T-helper 17 cell (primary cell): ENCODE measurements around the gene PTPRC. TPM values are rescaled to one million over a fixed set of nuclear protein-coding genes. Genes with fewer than 3 reads are reported as not detected.

Source experiments
- ATAC-seq: fragments of 150-1000 bp; cut with Tn5 transposase; 2 replicates; pipeline ENCODE4 v1.10.0; 2021; ENCODE audit warnings: mild to moderate bottlenecking, moderate library complexity
- DNase-seq, 3 donors: peaks; one replicate each; pipeline versions ENCODE4 v3.0.0 to v3.0.0-alpha.2; 2020 to 2021
- H3K9me3 ChIP-seq: one replicate; pipeline ENCODE4 v1.7.0; 2013; ENCODE audit warnings: low read length, mild to moderate bottlenecking; ENCODE audit not compliant: control insufficient read depth, poor library complexity, severe bottlenecking
- H3K27ac Mint-ChIP-seq: one replicate; pipeline ENCODE4 v1.8.0; 2022; ENCODE audit warnings: mild to moderate bottlenecking, moderate library complexity, mixed read lengths
- H3K27me3 Mint-ChIP-seq: one replicate; pipeline ENCODE4 v1.8.0; 2022; ENCODE audit warnings: mixed read lengths
- H3K36me3 Mint-ChIP-seq: one replicate; pipeline ENCODE4 v1.8.0; 2022; ENCODE audit warnings: low read depth, mixed read lengths
- H3K4me1 Mint-ChIP-seq: one replicate; pipeline ENCODE4 v1.8.0; 2022; ENCODE audit warnings: mild to moderate bottlenecking, mixed read lengths
- H3K4me3 Mint-ChIP-seq: one replicate; pipeline ENCODE4 v1.8.0; 2022; ENCODE audit warnings: mild to moderate bottlenecking, moderate library complexity, mixed read lengths
- total RNA-seq, 4 donors: library from RNA in 2 of 4; stranded (reverse) in 2 of 4; gene quantifications; one replicate each; pipeline ENCODE4 v1.2.3 and lab custom pipeline; 2022 to 2026

PTPRC gene
- total RNA-seq, 2 donors from 2014 or later = 697 to 813 TPM

DNA sequence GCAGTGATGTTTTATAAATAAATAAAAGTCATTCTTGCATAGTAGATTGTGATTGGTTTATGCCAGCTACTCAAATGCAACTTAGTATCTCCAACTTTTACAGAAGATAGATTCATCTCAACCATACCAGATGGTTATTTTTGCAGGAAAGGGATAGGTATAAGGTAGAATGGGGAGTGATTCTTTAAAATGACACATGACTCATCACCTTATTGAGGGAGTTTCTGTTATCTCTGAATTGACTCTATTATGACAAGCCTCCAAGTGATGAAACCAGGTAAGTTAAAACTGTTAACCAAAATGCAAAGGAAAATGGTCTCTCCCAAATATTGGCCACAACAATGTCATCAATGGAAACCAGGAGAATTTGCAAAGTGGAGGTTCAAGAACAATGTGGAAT is 54.5 kb downstream of the PTPRC start:
- Mint-ChIP-seq H3K27me3 (no peaks in the 10 kb centered on the region), H3K4me3 (peak overlapping the region; percentile 7)

DNA sequence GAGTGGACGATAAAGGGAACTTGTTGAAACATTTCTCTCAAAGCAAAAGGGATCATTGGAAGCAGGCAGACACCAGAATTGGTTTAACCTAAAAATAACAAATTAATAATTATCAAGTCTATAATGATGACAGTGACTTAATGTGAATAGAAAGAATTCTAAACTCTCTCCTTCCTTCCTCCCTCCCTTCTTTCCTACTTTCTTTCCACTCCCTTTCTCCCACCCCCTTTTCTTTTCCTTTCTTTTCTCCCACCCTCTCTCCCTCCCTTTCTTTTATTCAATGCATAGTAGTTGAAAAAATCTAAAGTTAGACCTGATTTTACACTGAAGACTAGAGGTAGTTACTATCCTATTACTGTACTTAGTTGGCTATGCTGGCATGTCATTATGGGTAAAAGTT is 55.7 kb downstream of the PTPRC start:
- Mint-ChIP-seq H3K27ac (peak overlapping the region; percentile 82), H3K36me3 (peaks cover 13% of the 10 kb centered on the region), H3K27me3 (no peaks in the 10 kb centered on the region), H3K4me1 (peaks cover 55% of the 10 kb centered on the region), H3K4me3 (no peak overlapping the region)
- no peaks in the 10 kb centered on the region for H3K9me3 ChIP-seq
- no peak for ATAC-seq
- no peak for DNase-seq

More for the DNA sequence above, 54.5 kb downstream of the PTPRC start:
- DNase-seq = no peak
- H3K27ac Mint-ChIP-seq = peak overlapping the region; percentile 82
- H3K4me1 Mint-ChIP-seq = peaks cover 53% of the 10 kb centered on the region
- H3K9me3 ChIP-seq = no peaks in the 10 kb centered on the region
- H3K36me3 Mint-ChIP-seq = peaks cover 12% of the 10 kb centered on the region
- peak; percentile 39 for ATAC-seq

DNA sequence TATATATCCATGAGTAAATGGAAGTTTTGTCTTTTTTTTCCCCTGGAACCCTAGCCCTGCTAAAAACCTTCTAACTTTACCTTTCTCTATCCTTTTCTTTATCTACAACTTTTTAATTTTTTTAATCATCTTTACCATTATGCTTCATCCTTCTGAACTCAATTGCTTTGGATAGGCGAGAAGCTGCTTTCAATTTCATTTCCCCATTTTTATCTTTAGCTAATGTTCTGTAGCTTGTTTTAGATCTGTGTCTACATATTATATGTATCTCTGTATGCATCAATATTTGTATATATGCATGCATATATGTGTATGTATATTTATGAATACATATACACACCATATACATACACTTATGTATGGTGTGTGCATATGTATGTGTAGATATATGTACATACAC is 57.4 kb downstream of the PTPRC start:
- Mint-ChIP-seq H3K27ac (peak overlapping the region; percentile 89), H3K4me3 (peak overlapping the region; percentile 49), H3K36me3 (peaks cover 13% of the 10 kb centered on the region), H3K4me1 (peaks cover 51% of the 10 kb centered on the region), H3K27me3 (no peaks in the 10 kb centered on the region)
- ATAC-seq (no peak), DNase-seq (no peak)
- H3K9me3 ChIP-seq = no peaks in the 10 kb centered on the region

DNA sequence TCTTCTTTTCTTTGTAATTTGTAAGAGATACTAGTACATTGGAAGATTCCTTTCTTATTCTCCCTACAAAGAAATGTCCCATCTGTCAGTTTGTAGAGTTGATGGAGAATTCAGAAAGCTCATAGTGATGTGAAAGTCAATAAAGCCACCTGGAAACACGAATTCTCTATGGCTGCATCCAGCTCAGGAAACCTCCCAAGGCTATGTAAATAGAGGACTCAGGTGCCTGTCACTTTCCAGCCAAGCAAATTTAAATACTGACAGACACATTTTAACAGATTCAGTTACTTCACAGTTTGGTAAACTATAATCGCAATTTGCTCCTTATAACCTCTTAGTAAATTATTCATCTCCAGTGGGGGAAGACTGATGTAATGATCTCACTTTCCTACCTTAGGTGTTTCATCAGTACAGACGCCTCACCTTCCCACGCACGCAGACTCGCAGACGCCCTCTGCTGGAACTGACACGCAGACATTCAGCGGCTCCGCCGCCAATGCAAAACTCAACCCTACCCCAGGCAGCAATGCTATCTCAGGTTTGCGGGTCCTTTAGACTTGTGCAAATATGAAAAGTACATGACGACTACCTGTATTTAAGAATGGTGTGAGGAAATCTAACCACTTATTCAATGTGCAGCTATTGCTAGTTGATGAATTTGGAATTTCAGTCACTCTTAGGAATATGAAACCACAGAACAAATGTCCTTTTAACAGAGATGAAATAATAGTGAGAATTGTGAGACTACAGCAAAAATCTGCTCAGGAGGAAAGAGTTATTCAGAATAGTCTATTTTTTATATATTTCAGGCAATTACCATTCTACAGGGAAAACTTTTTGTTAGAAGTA is 60.6 kb downstream of the PTPRC start:
- ATAC-seq (peak; percentile 87), DNase-seq (peak; percentile 44 to 61 (median 60))
- H3K4me3 Mint-ChIP-seq = peak overlapping the region; percentile 61
- H3K9me3 ChIP-seq = no peaks in the 10 kb centered on the region
- no peaks in the 10 kb centered on the region for H3K27me3 Mint-ChIP-seq
- peaks cover 52% of the 10 kb centered on the region for H3K4me1 Mint-ChIP-seq
- peak overlapping the region; percentile 94 for H3K27ac Mint-ChIP-seq
- peaks cover 18% of the 10 kb centered on the region for H3K36me3 Mint-ChIP-seq

DNA sequence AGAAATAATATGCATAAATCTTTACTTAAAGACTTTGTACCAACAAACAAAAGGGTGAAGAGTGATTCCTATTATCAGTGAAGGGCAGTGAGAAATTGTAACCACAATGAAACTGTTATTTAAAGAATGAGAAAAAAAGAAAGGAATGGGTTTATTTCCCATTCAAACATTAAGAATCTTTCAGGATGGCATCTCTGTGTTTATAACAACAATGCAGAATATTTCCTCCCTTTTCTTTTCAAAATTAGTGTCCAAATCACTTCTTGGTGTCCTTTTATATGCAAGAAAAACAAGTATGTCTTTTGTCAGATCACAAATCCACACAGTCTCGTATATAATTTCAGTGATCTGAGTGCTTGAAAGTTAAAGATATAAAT is 61.2 kb downstream of the PTPRC start:
- H3K4me3 Mint-ChIP-seq = no peak overlapping the region
- H3K36me3 Mint-ChIP-seq = peaks cover 18% of the 10 kb centered on the region

DNA sequence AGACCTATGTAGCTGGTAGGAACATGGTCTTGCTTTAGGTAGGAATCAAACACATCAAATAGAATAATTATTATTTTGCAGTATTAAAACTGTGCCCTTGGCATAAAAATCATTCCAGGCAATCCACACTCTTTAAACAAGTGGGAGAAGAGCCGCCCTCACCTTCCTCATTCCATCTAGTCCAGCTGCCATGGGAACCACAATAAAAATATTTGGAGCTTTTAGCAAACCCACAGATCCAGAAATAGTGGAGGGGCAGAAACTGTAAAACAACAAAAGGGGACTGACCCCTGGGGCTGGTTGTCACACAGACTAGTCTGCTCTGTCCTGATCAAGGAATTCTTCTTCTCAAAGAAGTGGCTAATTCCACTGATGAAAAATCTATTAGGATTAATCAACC is 61.6 kb downstream of the PTPRC start:
- no peaks in the 10 kb centered on the region for H3K27me3 Mint-ChIP-seq
- no peaks in the 10 kb centered on the region for H3K9me3 ChIP-seq
- peaks cover 22% of the 10 kb centered on the region for H3K36me3 Mint-ChIP-seq
- DNase-seq (no peak), ATAC-seq (no peak)
- peak overlapping the region; percentile 69 for H3K4me3 Mint-ChIP-seq
- H3K27ac Mint-ChIP-seq = peak overlapping the region; percentile 94
- peaks cover 51% of the 10 kb centered on the region for H3K4me1 Mint-ChIP-seq

More for the DNA sequence above, 61.2 kb downstream of the PTPRC start:
- Mint-ChIP-seq H3K27me3 (no peaks in the 10 kb centered on the region), H3K4me1 (peaks cover 50% of the 10 kb centered on the region), H3K27ac (peak overlapping the region; percentile 94)
- no peaks in the 10 kb centered on the region for H3K9me3 ChIP-seq
- DNase-seq (no peak), ATAC-seq (no peak)

DNA sequence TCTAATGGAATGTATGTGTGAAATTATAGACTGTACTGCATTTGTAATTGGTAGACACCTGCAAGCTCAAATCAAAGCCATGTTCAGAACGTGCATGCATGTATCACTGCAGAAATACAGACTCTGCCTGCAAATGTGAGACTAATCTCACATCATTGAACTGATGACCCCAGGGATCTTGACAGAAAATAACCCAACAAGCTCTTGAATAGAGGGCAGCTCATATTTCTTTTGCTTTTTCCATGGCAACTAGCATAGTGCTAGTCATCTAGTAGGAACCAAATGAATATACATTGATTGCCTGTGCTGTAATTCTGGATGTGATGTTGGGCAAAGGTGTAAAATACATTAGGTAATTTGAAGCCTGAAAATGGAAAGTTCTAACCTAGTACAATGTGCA is 62.4 kb downstream of the PTPRC start:
- no peak for ATAC-seq
- peaks cover 52% of the 10 kb centered on the region for H3K4me1 Mint-ChIP-seq
- peaks cover 26% of the 10 kb centered on the region for H3K36me3 Mint-ChIP-seq
- H3K27me3 Mint-ChIP-seq = no peaks in the 10 kb centered on the region
- peak overlapping the region; percentile 45 for H3K4me3 Mint-ChIP-seq
- peak overlapping the region; percentile 94 for H3K27ac Mint-ChIP-seq
- H3K9me3 ChIP-seq = no peaks in the 10 kb centered on the region
- no peak for DNase-seq

DNA sequence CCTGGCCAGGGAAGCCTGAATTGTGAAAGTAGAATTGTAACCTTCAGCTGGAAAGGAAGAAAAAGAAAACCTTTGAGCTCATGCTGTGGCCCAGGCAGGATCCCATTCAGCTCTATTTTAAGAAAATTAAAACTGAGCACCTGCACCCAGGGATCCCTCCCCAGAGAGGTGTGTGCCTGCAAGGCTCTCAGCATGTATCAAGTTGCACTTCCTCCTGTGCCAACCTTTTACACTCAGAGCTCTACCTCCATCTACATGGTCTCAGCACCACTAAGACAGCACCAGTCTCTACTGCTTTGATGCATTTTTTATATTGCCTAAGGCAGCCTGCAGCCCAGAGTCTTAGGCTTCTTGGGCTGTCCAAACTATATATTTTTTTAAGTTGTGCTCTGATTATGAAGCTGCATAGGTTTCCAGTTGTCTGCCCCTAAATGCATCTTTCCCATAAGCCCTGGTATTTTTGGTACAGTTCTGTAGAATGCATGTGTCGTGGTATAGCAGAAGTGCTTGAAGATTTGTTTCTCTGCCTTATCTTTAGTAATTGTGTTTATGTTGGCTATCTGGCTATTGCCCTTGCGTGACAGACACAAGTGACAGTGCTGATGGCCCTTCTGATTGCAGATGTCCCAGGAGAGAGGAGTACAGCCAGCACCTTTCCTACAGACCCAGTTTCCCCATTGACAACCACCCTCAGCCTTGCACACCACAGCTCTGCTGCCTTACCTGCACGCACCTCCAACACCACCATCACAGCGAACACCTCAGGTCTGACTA is 63.1 kb downstream of the PTPRC start:
- Mint-ChIP-seq H3K27ac (no peak overlapping the region), H3K27me3 (no peaks in the 10 kb centered on the region), H3K4me3 (no peak overlapping the region), H3K36me3 (peaks cover 26% of the 10 kb centered on the region), H3K4me1 (peaks cover 45% of the 10 kb centered on the region)
- ATAC-seq = no peak
- DNase-seq = no peak
- H3K9me3 ChIP-seq = no peaks in the 10 kb centered on the region

DNA sequence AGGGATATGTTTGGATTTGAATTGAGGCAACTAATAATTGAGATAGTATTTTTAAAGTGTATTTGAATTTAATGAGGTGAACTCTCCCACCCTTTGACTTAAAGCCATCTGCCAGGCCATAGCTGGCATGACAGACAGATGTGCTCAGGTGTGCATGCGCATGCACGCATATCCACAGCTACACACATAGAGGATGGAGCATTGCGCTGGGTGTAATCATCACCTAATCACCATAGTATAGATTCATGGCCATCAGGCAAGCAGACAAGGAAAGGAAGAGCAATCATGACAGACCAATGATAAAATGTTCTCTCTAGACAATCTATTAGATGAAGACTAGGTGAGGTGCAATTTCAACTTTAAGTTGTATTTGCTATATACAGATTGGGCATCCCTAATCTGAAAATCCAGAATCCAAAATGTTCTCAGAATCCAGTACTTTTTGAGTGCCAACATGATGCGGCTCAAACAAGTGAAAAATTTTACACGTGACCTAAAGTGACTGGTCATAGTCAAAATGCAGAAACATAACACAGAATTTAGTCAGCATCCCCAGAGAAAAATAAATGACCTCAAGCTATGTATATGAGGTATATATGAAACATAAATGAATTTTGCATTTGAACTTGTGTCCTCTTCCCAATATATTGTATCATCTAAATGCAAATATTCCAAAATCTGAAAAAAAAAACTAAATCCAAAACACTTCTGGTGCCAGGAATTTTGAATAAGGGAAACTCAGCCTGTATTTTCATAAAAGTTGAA is 70.1 kb downstream of the PTPRC start:
- DNase-seq = no peak
- no peak overlapping the region for H3K4me3 Mint-ChIP-seq
- ATAC-seq = no peak
- H3K4me1 Mint-ChIP-seq = peaks cover 20% of the 10 kb centered on the region
- peaks cover 17% of the 10 kb centered on the region for H3K36me3 Mint-ChIP-seq
- no peaks in the 10 kb centered on the region for H3K9me3 ChIP-seq
- no peaks in the 10 kb centered on the region for H3K27me3 Mint-ChIP-seq
- peak overlapping the region; percentile 73 for H3K27ac Mint-ChIP-seq

DNA sequence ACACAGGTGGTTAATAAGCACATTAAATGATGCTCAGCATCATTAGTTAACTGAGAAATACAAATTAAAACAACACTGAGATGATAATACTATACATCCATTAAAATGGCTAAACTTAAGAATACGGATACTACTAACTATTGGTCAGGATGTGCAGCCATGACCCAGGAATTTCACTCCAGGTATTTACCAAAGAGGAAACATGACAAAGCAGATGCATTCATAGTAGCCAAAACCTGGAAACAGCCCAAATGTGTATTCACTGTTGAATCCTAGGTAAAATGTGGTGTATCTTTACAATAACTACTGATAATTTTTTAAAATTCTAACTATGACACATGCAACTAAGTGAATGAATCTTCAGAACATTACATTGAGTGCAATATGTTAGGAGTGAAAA is 73.0 kb downstream of the PTPRC start:
- peaks cover 2% of the 10 kb centered on the region for H3K9me3 ChIP-seq
- no peak for ATAC-seq
- Mint-ChIP-seq H3K36me3 (peaks cover 13% of the 10 kb centered on the region), H3K4me1 (peaks cover 20% of the 10 kb centered on the region), H3K27ac (peak overlapping the region; percentile 81), H3K27me3 (no peaks in the 10 kb centered on the region), H3K4me3 (no peak overlapping the region)
- no peak for DNase-seq

DNA sequence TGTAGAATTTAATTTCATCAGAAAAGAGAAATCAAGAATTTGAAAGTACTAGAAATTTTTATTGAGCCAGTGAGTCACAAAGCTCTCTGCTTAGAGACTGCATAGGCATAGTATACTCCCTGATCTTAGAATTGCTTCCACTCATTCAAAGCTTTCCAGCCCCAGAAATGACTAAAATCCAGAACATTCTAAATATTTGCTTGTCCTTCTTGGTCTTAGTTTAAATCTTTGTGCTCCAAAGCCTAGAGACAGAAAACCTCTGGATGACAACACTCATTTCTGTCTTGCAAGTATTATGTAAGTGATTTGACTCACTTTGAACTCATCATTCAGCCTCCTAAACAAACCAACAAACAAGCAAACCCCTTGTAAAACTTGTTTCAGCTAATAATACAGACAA is 74.2 kb downstream of the PTPRC start:
- Mint-ChIP-seq H3K4me1 (peaks cover 21% of the 10 kb centered on the region), H3K27me3 (no peaks in the 10 kb centered on the region), H3K36me3 (peaks cover 21% of the 10 kb centered on the region), H3K27ac (peak overlapping the region; percentile 60), H3K4me3 (no peak overlapping the region)
- ATAC-seq = no peak
- peaks cover 2% of the 10 kb centered on the region for H3K9me3 ChIP-seq
- no peak for DNase-seq

DNA sequence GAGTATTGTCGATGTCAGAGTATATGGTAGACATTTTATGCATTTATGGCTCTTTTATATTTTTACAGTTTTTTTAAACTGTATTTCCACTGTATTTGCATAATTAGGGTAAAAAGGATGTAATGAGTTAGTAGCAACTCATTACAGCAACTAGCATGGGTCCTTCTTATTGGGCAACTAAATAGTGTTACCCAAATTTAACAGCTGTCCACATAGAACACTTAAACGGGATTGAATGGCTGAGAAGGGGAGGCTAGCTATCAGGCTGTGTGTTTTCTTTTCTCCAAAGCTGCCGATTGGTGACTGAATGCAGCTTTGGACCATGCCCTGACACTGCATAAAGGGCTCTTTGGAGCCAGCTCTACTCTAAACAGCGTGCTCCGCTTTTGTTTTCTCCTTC is 75.4 kb downstream of the PTPRC start:
- H3K4me1 Mint-ChIP-seq = peaks cover 17% of the 10 kb centered on the region

DNA sequence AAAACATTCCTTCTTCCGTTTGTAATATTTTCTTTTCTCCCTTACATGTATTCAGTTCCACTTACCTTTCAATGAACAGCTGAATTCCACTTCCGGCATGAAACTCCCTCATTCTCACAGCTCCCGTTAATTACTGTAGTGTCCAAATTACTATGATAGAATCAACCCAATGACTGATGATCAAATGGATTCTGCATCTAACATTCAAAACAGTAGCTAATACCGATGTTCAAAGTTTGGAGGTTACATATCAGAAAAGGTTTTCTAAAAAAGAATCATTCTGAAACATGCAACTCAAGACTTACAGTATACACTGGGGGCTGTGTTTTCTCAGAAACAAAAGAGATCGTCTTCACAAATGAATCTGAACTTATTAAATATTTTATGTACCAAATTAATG is 77.2 kb downstream of the PTPRC start:
- peaks cover 2% of the 10 kb centered on the region for H3K9me3 ChIP-seq
- DNase-seq (no peak), ATAC-seq (peak; percentile 21)
- Mint-ChIP-seq H3K27me3 (no peaks in the 10 kb centered on the region), H3K4me3 (peak overlapping the region; percentile 21), H3K27ac (peak overlapping the region; percentile 71), H3K36me3 (peaks cover 17% of the 10 kb centered on the region), H3K4me1 (peaks cover 22% of the 10 kb centered on the region)

More for the DNA sequence above, 75.4 kb downstream of the PTPRC start:
- ATAC-seq (no peak), DNase-seq (no peak)
- H3K9me3 ChIP-seq = peaks cover 2% of the 10 kb centered on the region
- no peak overlapping the region for H3K4me3 Mint-ChIP-seq
- peak overlapping the region; percentile 60 for H3K27ac Mint-ChIP-seq
- no peaks in the 10 kb centered on the region for H3K27me3 Mint-ChIP-seq
- peaks cover 14% of the 10 kb centered on the region for H3K36me3 Mint-ChIP-seq
